SHP77 (cell line): ENCODE results near the gene MACROH2A1.
"Not testable (repeated sequence)": the region's sequence is repeated elsewhere in the genome, so short reads cannot be mapped to it uniquely, and the experiment has no call there.

Experiments
- DNase-seq, 2 experiments: peaks; one replicate each; lab custom pipeline; 2025; lab: John Stamatoyannopoulos, UW

The MACROH2A1 gene

DNA sequence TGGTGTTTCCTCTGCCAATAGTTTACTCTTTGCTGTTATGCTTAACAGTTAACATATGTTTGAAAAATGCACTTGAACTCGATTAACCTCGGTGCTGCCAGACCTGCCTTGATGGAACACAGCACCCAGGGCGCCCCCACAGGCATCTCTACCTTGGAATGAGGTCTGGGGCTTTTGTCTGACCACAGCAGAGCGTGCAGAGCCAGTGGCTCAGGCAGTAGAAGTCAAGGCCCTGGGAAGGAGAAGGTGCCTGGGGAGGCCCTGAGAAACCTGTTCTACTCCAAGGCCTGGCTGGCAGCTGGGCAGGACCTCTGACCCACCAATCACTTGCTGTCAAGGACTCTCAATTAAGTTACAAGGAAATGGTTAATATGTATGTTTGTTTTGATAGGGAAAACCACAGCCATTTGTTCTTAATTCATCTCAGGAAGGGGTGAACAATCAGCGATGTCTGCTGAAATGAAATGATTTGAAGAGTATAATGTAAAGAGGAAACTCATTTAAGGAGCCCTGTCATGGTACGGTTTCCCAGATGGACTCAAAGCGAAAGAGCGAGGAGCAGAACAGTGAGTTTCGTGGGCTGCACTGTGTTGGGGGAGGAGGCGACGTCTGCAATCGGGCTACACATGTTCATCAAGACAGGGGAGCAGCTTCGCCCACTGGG, 21.9 kb downstream of the MACROH2A1 start:
- DNase-seq: no peak

GRCh38 chr5:135375040-135375793, 23.8 kb downstream of the MACROH2A1 start:
- no peak for DNase-seq

- no peak for DNase-seq
These were observed 25.1 kb downstream of the MACROH2A1 start for GRCh38 chr5:135373736-135374515.

DNA sequence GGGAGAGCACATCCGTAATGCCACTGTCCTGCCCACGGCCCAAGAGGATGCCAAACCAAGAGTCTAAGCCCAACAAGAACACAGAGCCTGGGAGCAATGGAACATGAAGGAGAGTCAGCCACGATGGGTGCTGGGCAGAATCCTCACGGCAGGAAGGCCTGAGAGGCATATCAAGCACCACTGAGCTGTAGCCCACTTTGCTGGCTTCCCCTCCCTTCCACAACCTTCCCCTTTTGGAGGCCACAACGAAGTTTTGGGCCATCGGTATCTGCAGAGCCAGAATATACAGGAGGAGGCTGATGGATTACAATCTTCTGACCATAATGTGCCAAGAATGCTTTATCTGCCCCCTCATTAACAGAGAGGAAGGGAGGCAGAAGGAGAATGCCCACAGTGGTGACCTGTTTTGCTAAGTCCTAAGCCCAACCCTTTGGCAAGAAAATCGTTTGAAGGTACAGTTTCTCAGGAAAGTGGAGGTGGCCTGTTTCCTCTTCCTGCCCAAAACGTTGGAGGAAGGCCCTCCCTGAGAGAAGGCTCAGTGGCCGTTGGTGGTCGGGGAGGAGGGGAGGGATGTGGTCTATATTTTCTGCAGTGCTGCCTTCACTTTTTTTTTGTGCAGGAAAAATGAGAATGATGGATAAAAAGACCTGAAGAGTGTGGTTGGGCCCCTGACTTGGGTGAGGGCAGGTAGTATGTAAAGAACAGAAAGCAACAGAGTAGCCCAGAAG, 26.2 kb downstream of the MACROH2A1 start:
- no peak for DNase-seq

- no peak for DNase-seq
These were observed 27.3 kb downstream of the MACROH2A1 start for GRCh38 chr5:135371622-135372232.

- DNase-seq: no peak
These were observed 29.1 kb downstream of the MACROH2A1 start for GRCh38 chr5:135369952-135370351.

DNA sequence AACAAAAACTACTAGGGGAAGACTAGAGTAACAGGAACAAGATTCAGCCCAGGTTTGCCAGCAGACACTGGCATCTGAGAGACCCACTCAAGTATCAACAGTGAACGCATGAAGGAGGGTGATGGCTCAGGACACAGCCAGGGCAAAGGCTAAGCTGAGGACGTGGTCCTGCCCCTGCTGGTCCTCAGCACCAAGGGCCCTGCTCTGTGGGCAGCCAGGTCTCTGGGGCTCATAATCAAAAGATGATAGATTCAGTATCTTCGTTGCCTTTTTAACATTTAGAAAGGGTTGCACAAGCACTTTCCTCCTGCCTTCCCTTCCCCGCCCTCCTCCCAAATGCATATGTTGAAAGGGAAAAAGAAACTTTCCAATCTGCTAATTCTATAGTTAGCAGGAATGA, 31.5 kb downstream of the MACROH2A1 start:
- no peak for DNase-seq

GRCh38 chr5:135367076-135367475, 32.0 kb downstream of the MACROH2A1 start:
- no peak for DNase-seq

DNA sequence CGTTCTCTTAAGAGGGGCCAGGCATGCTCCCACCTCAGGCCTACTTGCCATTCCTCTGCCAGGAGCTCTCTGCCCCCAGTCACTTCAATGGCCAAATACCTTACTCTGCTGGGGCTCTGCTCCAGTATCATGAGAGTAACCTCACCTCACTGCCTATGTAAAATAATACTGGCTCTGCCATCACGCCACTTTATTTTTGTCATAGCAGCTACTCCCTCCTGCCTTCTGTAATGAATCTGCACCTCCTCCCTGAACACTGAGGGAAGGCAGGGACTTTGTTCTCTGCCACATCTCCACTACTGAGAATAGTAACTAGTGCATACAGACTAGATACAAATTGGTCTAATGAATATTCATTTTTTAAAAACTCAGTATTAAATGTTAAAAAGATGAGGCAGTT, 33.8 kb downstream of the MACROH2A1 start:
- no peak for DNase-seq

DNA sequence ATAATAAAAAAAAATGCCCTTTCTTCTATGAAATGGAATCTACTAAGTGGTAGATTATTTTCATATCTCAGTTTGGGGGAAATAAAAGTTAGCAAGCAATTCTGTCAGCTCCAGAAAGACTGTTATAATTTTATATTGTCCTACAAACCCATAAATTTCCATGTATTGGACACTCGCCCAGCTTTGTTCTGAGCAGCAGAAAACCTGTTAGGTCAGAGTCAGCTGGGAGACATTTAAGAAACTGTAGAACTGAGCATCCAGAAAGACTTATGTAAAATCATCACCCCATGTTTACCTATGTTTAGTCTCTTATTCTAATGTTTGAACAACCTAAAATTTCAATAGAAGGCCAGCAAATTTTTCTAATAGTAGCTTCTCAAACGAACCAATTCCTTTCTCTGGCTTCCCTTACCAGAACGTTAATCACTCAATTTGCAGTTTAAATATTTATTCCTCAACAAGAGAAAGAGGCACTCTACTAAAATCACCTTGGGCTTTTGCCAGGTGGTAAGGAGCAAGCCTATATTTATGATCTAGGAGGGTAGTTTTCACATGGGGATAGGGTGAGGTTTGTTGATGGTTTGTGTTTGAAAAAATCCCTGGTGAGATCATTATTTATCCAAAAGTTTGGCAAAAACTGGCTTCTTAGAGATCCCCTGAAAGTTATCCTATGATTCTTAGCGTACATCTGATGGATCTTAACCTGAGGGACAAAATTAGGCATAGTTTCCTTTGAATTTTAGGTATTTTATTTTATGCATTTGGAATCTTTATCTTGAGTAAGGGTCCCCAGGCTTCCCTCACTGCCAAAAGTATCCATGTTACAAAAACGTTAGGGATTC, 34.4 kb downstream of the MACROH2A1 start:
- DNase-seq: no peak

GRCh38 chr5:135363342-135363741, 35.7 kb downstream of the MACROH2A1 start:
- DNase-seq: not testable (repeated sequence)

DNA sequence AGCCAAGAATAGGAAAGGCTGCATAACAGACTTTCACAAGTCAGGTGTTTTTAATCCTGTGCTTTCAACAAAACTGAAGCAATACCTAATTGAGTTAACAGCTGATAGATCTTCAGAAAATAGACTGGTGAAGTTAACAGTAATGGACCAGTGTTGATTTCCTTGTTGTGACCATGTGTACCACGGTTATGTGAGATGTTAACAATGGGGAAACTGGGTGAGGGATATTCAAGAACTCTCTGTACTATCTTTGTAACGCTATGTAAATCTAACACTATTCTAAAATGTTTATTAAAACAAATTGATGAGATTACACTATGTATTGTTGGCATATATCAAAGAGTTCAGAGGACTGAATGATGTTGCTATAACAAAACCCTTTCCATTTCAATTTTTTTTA, 36.9 kb downstream of the MACROH2A1 start:
- no peak for DNase-seq

DNA sequence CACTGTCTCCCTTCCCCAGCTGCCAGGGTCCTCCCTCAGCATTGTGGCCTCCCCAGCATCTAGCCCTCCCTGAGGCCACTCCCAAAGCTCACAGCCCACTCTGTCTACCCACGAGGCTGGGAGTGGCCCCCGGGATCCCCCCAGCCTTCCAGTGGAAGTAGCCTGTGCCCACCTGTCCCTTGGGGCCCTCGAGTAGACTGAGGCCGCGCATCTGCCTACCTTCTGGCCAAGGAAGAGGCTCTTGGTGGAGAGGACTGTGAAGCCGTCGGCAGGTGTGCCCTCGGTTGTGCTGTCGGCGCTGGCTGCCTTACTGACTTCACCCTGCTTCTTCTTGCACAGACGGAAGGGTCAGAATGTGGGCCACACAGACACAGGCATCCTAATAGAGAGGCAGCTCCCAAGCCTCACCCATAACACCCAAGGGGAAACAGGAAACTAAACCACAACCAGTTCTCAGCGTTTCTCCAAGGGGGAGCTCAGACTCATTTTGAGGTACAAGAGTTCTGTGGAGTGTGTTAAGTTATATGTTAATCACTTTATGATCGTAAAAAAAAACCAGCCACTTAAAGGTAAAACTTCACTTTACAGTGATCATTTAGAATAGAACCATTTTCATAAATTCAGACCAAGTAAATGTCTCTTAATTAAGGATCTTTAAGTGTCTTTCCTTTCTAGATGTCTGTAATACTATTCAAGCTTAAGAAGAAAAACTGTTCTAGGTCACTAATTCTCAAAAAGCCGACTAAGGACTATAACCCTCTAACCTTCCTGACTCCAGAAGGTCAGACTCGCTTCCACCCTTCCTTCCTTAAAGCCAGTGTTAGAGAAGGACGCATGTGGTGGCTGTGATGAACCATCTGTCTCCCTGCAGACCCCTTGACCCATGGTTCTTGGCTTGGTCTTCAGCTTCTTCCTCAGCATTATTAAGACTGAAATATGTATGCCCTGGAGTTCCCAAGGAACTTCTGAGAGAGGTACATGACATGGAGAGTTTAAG, 38.5 kb downstream of the MACROH2A1 start:
- DNase-seq: no peak

- DNase-seq: no peak
These were observed 39.5 kb downstream of the MACROH2A1 start for GRCh38 chr5:135359374-135360165.

DNA sequence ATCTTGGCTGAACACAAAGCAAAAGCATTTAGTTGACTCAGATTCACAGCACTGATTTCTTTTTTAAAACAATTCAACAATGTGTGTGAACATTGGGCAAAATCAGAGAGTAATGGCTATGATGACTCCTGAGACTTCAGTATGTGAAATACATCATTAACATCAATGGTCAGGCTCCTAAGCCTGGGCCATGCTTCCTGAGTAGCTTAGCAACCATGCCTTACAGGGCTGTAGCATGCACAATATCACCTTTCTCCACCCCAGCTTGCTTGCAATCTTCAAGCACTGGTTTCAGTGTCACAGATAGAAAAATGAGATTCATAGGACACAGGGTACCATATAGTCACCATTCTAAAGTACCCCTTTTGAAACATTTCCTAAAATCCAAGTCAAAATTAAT, 41.3 kb downstream of the MACROH2A1 start:
- no peak for DNase-seq

DNA sequence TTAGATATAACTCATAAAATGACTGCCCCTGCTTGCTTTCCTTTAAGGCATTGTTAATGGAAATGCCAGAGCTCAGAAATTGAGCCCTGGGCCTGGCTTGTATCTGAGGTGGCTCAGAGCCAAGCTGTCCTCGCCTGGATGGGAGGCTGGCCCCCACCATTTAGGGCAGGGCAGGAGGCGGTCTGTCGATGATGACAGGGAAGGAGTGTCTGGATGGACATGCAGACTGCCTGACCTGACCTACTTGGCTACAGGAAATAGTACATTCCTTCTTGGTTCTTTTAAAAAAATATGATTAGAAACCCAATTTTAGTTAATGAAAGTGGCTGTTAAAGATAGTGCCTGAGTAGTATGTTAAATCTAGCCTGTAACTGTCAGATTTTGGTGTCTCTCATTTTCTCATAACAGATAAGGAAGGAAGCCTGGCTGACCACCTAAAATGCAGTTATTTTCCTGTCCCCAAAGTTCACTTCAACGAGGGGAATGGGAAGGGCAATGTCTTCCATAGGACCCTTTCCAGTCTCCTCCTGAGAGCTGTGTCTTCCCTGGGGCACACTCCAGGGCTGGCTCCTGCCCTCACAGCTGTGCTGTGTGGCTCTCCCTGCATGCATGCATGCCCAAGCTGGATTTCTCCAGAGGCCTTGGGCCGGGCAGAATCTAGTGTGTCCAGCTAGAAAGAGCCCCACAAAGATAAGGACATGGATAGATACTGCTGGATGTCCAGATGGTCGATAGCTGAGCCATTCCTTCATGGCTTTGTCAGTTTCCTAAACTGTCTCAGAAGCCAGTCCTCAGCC, 42.3 kb downstream of the MACROH2A1 start:
- DNase-seq: no peak

DNA sequence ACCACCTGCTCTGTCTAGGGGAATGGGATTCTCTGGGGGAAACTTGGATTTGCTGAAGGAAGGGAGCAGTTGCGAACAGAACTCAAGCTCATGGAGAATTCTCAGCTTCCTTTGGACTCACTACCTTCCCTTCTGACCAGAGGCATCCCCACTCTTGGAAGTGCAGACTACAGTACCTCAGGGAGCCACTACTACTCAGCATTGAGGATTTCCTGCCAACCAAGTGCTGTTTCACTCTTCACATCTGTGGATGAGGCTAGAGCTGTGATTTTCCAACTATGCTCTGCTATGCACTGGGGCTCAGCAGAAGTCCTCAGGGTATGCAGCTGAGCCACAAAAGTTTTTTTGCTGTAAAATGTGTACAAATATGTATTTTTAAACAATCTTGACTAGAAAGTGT, 43.9 kb downstream of the MACROH2A1 start:
- DNase-seq: no peak
